Measurements from ENCODE around the gene HPDL. TPM values are rescaled to one million over a fixed set of nuclear protein-coding genes. Genes with fewer than 3 reads are reported as not detected.

Gene HPDL
- total RNA-seq, 2 experiments from 2014 or later: 5.5 to 5.6 TPM

- no peaks in the 10 kb centered on the region for H3K9me3 Mint-ChIP-seq
- POLR2A ChIA-PET: interaction anchor here (1.0 to 9.9 kb wide), 11 partner anchors 11 to 606 kb away, joined by 3 to 143 read pairs (median 6); partner anchors contain the start of genes BTBD19, CCDC163, DYNLT4 and HECTD3
- peaks cover 20% of the 10 kb centered on the region for H3K36me3 Mint-ChIP-seq (ENCODE audit: low read depth)
- CTCF ChIA-PET: interaction anchor here (0.7 to 2.7 kb wide), 6 partner anchors 12 to 584 kb away, joined by 3 to 16 read pairs (median 4); partner anchors contain the start of genes MUTYH and TOE1
- peak overlapping the region; percentile 10 for H3K27ac Mint-ChIP-seq
- peak overlapping the region; percentile 74 for H3K4me3 Mint-ChIP-seq
- no peaks in the 10 kb centered on the region for H3K27me3 Mint-ChIP-seq
- DNase-seq: no peak
- H3K4me1 Mint-ChIP-seq: peaks cover 25% of the 10 kb centered on the region
Observed at GRCh38 chr1:45327644-45328515, 1.2 kb downstream of the HPDL start.

DNA sequence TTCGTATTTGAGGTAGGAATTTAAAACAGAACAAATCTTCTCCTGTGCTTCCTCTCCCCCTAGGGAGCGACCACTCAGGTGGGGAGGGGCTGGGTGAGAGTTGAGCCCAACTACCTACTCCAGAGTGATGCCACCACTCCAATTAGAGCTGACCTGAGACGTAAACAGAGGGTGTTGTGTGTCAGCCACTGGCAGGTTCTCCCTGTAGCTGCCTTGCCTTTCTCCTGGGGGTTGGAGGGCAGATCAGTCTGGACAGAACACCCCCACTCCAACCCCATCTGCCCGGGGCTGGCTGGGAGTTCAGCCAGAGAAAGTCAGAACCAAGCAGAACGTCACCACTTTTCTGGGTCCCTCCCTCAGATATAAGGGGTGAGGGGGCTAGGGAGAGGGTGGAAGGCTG, 2.0 kb downstream of the HPDL start:
- DNase-seq: no peak
- no peaks in the 10 kb centered on the region for H3K9me3 Mint-ChIP-seq
- H3K4me1 Mint-ChIP-seq: peaks cover 26% of the 10 kb centered on the region
- H3K4me3 Mint-ChIP-seq: peak overlapping the region; percentile 74
- no peak overlapping the region for H3K27ac Mint-ChIP-seq
- ChIA-PET CTCF (interaction anchor here (0.7 to 1.1 kb wide), 4 partner anchors 11 to 585 kb away, joined by 3 to 4 read pairs (median 3); partner anchors contain the start of gene TOE1), POLR2A (interaction anchor here (0.5 to 9.9 kb wide), 5 partner anchors 10 to 318 kb away, joined by 3 to 143 read pairs (median 16); partner anchors contain the start of genes HECTD3, MUTYH, TOE1 and UROD)
- no peaks in the 10 kb centered on the region for H3K27me3 Mint-ChIP-seq
- peaks cover 26% of the 10 kb centered on the region for H3K36me3 Mint-ChIP-seq (ENCODE audit: low read depth)

- Mint-ChIP-seq H3K9me3 (no peaks in the 10 kb centered on the region), H3K27me3 (no peaks in the 10 kb centered on the region), H3K27ac (no peak overlapping the region), H3K4me3 (no peak overlapping the region), H3K4me1 (peaks cover 34% of the 10 kb centered on the region), H3K36me3 (ENCODE audit: low read depth) (peaks cover 30% of the 10 kb centered on the region)
- ChIA-PET POLR2A (interaction anchor here (9.9 kb wide), 1 partner anchor 9 kb away, joined by 143 read pairs; the partner anchor contains the start of genes MUTYH and TOE1), CTCF (interaction anchor here (1.9 kb wide), 1 partner anchor 26 kb away, joined by 4 read pairs; no protein-coding TSS in a partner anchor)
- no peak for DNase-seq
Observed at GRCh38 chr1:45329445-45329844, 2.8 kb downstream of the HPDL start.

DNA sequence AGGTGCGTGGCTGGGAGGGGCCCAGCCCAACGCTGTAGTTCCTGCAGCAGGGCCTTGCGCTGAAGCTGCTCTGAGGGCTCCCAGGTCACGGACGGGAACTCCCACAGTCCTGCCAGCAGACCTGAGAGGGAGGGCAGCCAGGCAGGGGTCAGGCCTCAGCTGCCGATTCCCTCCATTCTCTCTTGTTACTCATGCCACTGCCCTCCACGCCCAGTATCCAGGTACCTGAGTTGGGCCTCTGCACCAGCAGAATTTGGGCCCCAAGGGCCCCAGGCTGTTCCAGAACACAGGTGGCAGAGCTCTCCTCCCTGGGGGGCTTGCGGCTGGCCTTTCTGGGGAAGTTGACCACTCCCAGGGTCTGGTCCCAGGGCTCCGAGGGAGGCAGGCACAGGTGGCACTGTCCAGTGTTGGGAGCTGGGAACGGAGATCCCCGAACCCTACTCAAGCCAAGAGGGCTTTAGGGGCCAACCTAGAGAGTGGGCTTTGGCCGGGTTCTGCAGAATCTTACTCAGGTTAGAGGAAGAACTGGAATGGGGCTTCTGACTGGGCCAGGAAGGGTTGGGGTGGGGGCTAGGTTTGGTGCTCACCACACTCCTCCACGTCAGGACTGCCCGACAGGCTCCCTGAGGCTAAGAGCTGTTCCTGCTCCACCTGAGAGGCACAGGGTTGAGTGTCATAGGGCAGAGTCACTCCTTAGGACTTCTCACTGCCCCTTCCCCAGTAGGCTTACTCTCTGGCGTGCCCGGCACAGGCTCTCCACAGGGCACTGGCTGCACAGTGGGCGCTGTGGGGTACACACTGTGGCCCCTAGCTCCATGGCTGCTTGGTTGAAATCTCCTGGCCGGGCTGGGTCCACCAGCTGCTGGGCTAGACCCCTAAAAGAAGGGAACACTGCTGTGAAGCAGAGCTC, 5.0 kb downstream of the HPDL start:
- H3K27me3 Mint-ChIP-seq: no peaks in the 10 kb centered on the region
- no peak for DNase-seq
- H3K36me3 Mint-ChIP-seq (ENCODE audit: low read depth): peaks cover 30% of the 10 kb centered on the region
- ChIA-PET POLR2A (interaction anchor here (1.1 to 9.9 kb wide), 2 partner anchors 7 to 253 kb away, joined by 3 to 143 read pairs; partner anchors contain the start of genes MUTYH and TOE1), CTCF (interaction anchor here (1.9 kb wide), 1 partner anchor 28 kb away, joined by 4 read pairs; no protein-coding TSS in a partner anchor)
- H3K4me1 Mint-ChIP-seq: peaks cover 39% of the 10 kb centered on the region
- no peaks in the 10 kb centered on the region for H3K9me3 Mint-ChIP-seq
- no peak overlapping the region for H3K4me3 Mint-ChIP-seq
- H3K27ac Mint-ChIP-seq: no peak overlapping the region

DNA sequence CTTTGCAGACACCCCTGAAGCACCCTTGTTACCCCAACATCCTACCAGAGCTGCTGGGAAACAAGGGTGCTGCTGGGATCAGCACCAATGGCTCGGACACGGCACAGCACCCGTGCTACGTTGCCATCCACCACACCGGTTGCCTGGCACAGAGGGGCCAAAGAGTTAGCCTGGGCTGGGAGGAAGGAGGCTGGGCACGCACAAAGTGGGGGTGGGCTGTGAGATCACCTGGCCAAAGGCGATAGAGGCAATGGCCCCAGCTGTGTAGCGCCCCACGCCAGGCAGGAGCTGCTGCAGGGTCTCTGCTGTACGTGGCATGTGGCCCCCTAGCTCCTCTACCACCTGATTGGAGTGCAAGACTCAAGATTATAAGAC, 5.6 kb downstream of the HPDL start:
- H3K27me3 Mint-ChIP-seq: no peaks in the 10 kb centered on the region
- peaks cover 42% of the 10 kb centered on the region for H3K4me1 Mint-ChIP-seq
- CTCF ChIA-PET: no interaction called here
- no peak for DNase-seq
- H3K36me3 Mint-ChIP-seq (ENCODE audit: low read depth): peaks cover 31% of the 10 kb centered on the region
- H3K4me3 Mint-ChIP-seq: no peak overlapping the region
- no peaks in the 10 kb centered on the region for H3K9me3 Mint-ChIP-seq
- POLR2A ChIA-PET: interaction anchor here (1.1 to 9.9 kb wide), 2 partner anchors 6 to 253 kb away, joined by 3 to 143 read pairs; partner anchors contain the start of genes MUTYH and TOE1
- no peak overlapping the region for H3K27ac Mint-ChIP-seq

DNA sequence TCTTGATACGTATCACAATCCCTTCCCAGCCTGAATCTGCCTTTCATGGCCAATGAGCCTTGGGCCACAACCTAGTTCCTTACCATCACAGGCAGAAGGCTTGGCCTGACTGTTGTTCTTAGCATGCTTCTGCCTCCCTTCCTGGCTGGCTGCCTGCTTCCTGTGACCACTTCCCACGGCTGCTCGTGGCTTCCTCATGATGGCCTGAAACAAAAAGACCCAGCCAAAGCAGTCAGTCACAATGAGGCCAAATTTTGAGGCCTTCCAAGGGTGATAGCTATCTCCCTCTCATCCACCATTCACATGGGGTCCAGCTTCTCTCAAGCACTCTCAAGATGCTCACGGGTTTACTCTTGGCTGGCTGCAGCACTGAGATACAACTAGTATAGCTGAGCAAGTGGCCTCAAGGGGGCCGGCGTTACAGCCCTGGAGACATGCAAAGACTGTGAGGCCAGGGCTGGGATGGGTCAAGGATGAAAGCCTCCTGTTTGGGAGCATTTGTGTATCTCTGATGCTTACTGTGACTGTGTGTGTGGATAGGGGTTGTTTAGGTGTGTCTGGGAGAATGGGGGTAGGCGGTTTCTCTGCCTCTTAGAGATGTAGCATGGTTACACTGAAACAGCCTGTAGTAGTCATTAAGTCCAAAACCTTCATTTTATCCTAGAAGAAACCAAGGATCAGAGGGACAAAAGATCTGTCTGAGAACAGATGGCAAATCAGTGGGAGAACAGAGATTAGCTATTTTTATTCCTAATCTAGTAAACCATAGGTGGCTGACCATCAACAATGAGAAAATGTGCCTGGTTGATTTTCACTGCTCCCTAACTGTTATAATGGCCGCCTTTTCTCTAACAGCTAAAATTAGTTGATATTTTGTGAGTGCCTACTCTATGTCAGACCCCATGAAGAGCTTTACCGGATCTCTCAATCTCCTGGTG, 7.9 kb downstream of the HPDL start:
- Mint-ChIP-seq H3K27me3 (no peaks in the 10 kb centered on the region), H3K4me3 (no peak overlapping the region), H3K4me1 (peaks cover 44% of the 10 kb centered on the region), H3K36me3 (ENCODE audit: low read depth) (peaks cover 43% of the 10 kb centered on the region), H3K27ac (peak overlapping the region; percentile 48), H3K9me3 (no peaks in the 10 kb centered on the region)
- POLR2A ChIA-PET: interaction anchor here (0.9 to 1.4 kb wide), 4 partner anchors 8 to 613 kb away, joined by 3 to 5 read pairs (median 4); partner anchors contain the start of genes HPDL and PRDX1
- CTCF ChIA-PET: interaction anchor here (0.6 to 1.5 kb wide), 5 partner anchors 8 to 249 kb away, joined by 3 read pairs; partner anchors contain the start of gene HPDL
- peak; percentile 37 for DNase-seq

DNA sequence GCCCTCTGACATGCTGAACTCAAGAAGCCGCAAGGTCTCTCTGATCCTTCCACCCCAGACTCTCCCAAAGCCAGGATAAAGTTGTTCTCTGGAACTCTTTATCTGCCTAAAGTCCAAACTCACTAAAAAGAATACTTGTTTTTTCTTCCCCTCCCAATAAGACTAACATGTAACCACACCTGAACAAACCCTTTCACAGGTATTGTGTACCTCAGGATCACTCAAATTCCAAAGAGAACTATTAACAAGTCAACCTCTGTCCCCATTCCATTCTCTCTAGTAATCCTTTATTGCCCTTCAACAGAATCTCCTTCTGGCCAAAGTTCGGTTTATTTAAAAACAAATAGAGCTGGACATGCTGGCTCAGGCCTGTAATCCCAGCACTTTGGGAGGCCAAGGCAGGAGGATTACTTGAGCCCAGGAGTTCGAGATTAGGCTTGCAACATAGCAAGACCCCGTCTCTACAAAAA, 9.2 kb downstream of the HPDL start:
- H3K9me3 Mint-ChIP-seq: no peaks in the 10 kb centered on the region
- DNase-seq: no peak
- H3K36me3 Mint-ChIP-seq (ENCODE audit: low read depth): peaks cover 44% of the 10 kb centered on the region
- peaks cover 50% of the 10 kb centered on the region for H3K4me1 Mint-ChIP-seq
- no peak overlapping the region for H3K4me3 Mint-ChIP-seq
- POLR2A ChIA-PET: interaction anchor here (1.4 to 6.2 kb wide), 3 partner anchors 8 to 32 kb away, joined by 5 to 143 read pairs (median 7); partner anchors contain the start of gene HPDL
- H3K27me3 Mint-ChIP-seq: no peaks in the 10 kb centered on the region
- CTCF ChIA-PET: interaction anchor here (0.8 to 0.9 kb wide), 2 partner anchors 9 to 32 kb away, joined by 3 read pairs; partner anchors contain the start of gene HPDL
- no peak overlapping the region for H3K27ac Mint-ChIP-seq

DNA sequence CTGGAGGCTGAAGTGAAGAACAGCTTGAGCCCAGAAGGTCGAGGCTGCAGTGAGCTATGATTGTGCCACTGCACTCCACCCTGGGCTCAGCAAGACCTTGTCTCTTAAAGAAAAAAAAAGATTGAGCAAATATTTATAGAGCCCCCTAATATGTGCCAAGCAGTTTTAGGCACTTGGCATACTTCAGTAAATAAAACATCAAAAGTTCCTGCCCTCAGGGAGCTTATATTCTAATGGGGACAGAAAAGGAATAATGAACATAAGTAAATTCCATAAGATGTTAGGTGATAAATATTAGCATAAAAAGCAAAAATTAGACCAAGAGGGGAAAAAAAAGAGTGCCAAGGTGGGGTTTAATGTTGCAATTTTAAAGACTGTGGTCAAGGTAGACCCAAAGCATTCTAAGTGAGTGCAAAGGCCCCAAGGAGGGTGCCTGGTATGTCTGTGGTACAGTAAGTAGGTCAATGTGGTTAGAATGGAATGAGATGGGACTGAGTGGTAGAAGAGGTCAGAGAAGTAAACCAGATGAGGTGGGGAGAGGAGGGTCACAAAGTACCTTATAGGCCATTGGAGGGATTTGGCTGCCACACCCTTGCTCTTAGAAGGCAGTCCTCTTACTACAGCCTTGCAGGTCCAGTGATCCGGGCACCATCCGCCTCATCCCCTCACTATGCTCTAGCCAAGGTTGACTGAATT, 11.1 kb downstream of the HPDL start:
- ChIA-PET POLR2A (interaction anchor here (1.0 to 6.2 kb wide), 5 partner anchors 10 to 528 kb away, joined by 3 to 143 read pairs (median 7); partner anchors contain the start of genes CCDC163, HPDL and MMACHC), CTCF (interaction anchor here (1.3 kb wide), 1 partner anchor 34 kb away, joined by 5 read pairs; no protein-coding TSS in a partner anchor)
- peak overlapping the region; percentile 53 for H3K4me3 Mint-ChIP-seq
- peaks cover 68% of the 10 kb centered on the region for H3K4me1 Mint-ChIP-seq
- DNase-seq: no peak
- no peaks in the 10 kb centered on the region for H3K9me3 Mint-ChIP-seq
- H3K27ac Mint-ChIP-seq: no peak overlapping the region
- no peaks in the 10 kb centered on the region for H3K27me3 Mint-ChIP-seq
- peaks cover 48% of the 10 kb centered on the region for H3K36me3 Mint-ChIP-seq (ENCODE audit: low read depth)

- Mint-ChIP-seq H3K36me3 (ENCODE audit: low read depth) (peaks cover 54% of the 10 kb centered on the region), H3K27ac (peak within 1 kb of the TSS; percentile 100), H3K9me3 (no peaks in the 10 kb centered on the region), H3K27me3 (no peaks in the 10 kb centered on the region), H3K4me3 (peak within 1 kb of the TSS; percentile 96), H3K4me1 (peaks cover 58% of the 10 kb centered on the region)
- ChIA-PET CTCF (interaction anchor here (1.0 to 3.5 kb wide), 23 partner anchors 11 to 609 kb away, joined by 3 to 37 read pairs (median 6); partner anchors contain the start of genes CCDC163, HECTD3, HPDL and MMACHC), POLR2A (interaction anchor here (0.6 to 6.2 kb wide), 42 partner anchors 10 to 828 kb away, joined by 3 to 143 read pairs (median 7); partner anchors contain the start of genes AKR1A1, BTBD19, CCDC163 and DYNLT4)
- DNase-seq: peak; percentile 96
Observed at GRCh38 chr1:45339789-45340558, 13.3 kb downstream of the HPDL start, which contains the start of the genes MUTYH and TOE1. Gene MUTYH, minus strand, starts transcription at chr1:45340440. Its CDS starts 5,935 bp downstream, at chr1:45334505. Gene TOE1, plus strand, starts transcription at chr1:45340170. Its CDS starts 83 bp downstream, at chr1:45340253.
